Upper lobe of right lung (tissue), 1 donor: ENCODE data around the gene PRKN. TPM values are rescaled to one million over a fixed set of nuclear protein-coding genes. Genes with fewer than 3 reads are reported as not detected.

Source experiments
- ATAC-seq: fragments of 200-7000 bp; cut with Tn5 transposase; one replicate; pipeline ENCODE4 v1.9.1; 2020; ENCODE audit warnings: mild to moderate bottlenecking, moderate library complexity
- DNase-seq: peaks from one replicate; pipeline ENCODE4 v3.0.0-alpha.2; 2020
- H3K27ac ChIP-seq: fragments of 200-600 bp; one replicate; pipeline ENCODE4 v1.8.0; 2022
- H3K27me3 ChIP-seq: fragments of 200-600 bp; one replicate; pipeline ENCODE4 v1.8.0; 2022; ENCODE audit warnings: mild to moderate bottlenecking
- H3K36me3 ChIP-seq: fragments of 200-600 bp; one replicate; pipeline ENCODE4 v1.8.0; 2022
- H3K4me1 ChIP-seq: fragments of 200-600 bp; one replicate; pipeline ENCODE4 v1.8.0; 2022
- H3K4me3 ChIP-seq: fragments of 200-600 bp; one replicate; pipeline ENCODE4 v1.8.0; 2022; ENCODE audit warnings: mild to moderate bottlenecking
- H3K9me3 ChIP-seq: fragments of 200-600 bp; one replicate; pipeline ENCODE4 v1.8.0; 2022
- intact Hi-C: fragments of 100-400 bp; cut with DNase I; formaldehyde crosslinking; loops from one replicate; pipeline ENCODE4 v1.11.0; 2022
- total RNA-seq: library from RNA; stranded (reverse); fragmentation: NEBNext Ultra II Directional; extraction: Animal tissue kit (Norgen Biotek cat#: 25700); gene quantifications from one replicate; pipeline ENCODE4 v1.2.1, GENCODE V29; 2021
- TF ChIP-seq, protein P1 (sequence below): fragments of 200-600 bp; IDR thresholded peaks from one replicate; pipeline ENCODE4 v1.8.0; 2022; ENCODE audit warnings: antibody characterized with exemption
- donor health status: DM: no; HTN: yes; CAD: no; lungs with severe emphysema.

Gene PRKN
- total RNA-seq, 1 donor from 2014 or later: 2.7 TPM

DNA sequence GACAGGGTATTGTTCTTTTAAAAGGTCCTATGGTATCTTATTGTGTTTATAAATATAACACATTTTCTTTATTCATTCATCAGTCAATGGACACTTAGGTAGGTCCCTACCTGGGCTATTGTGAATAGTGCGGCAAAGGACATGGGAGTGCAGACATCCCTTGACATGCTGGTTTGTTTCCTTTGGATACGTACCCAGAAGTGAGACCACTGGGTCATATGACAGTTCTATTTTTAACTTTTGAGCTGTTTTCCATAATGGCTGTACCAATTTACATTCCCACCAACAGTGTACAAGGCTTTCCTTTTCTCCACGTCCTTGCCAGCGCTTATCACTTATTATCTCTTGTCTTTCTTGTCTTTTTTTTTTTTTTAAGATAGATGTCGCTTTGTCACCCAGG, 627.5 kb downstream of the PRKN start:
- H3K36me3 ChIP-seq: no peaks in the 10 kb centered on the region
- no peak for DNase-seq
- H3K27ac ChIP-seq: no peak overlapping the region
- H3K9me3 ChIP-seq: no peaks in the 10 kb centered on the region
- H3K27me3 ChIP-seq: no peaks in the 10 kb centered on the region
- no peak for ATAC-seq
- no peaks in the 10 kb centered on the region for H3K4me1 ChIP-seq
- no peak overlapping the region for H3K4me3 ChIP-seq
- intact Hi-C loops: no loop called here
- TF ChIP-seq, protein P1, sequence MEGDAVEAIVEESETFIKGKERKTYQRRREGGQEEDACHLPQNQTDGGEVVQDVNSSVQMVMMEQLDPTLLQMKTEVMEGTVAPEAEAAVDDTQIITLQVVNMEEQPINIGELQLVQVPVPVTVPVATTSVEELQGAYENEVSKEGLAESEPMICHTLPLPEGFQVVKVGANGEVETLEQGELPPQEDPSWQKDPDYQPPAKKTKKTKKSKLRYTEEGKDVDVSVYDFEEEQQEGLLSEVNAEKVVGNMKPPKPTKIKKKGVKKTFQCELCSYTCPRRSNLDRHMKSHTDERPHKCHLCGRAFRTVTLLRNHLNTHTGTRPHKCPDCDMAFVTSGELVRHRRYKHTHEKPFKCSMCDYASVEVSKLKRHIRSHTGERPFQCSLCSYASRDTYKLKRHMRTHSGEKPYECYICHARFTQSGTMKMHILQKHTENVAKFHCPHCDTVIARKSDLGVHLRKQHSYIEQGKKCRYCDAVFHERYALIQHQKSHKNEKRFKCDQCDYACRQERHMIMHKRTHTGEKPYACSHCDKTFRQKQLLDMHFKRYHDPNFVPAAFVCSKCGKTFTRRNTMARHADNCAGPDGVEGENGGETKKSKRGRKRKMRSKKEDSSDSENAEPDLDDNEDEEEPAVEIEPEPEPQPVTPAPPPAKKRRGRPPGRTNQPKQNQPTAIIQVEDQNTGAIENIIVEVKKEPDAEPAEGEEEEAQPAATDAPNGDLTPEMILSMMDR: no peak

GRCh38 chr6:162099685-162100084, 627.9 kb downstream of the PRKN start:
- ATAC-seq (peak; percentile 73), DNase-seq (peak; percentile 74)
- no peaks in the 10 kb centered on the region for H3K4me1 ChIP-seq
- TF ChIP-seq, protein P1: no peak
- intact Hi-C loops: no loop called here
- no peak overlapping the region for H3K4me3 ChIP-seq
- no peaks in the 10 kb centered on the region for H3K9me3 ChIP-seq
- H3K27ac ChIP-seq: no peak overlapping the region
- H3K36me3 ChIP-seq: no peaks in the 10 kb centered on the region
- no peaks in the 10 kb centered on the region for H3K27me3 ChIP-seq

- DNase-seq: no peak
- no peak for ATAC-seq
- Histone ChIP-seq H3K4me1 (no peaks in the 10 kb centered on the region), H3K9me3 (no peaks in the 10 kb centered on the region), H3K27ac (no peak overlapping the region), H3K27me3 (no peaks in the 10 kb centered on the region), H3K4me3 (no peak overlapping the region), H3K36me3 (no peaks in the 10 kb centered on the region)
- TF ChIP-seq, protein P1: no peak
- intact Hi-C loops: no loop called here
Measured at GRCh38 chr6:162092816-162093502, 634.6 kb downstream of the PRKN start.

- intact Hi-C loops: no loop called here
- no peak for ATAC-seq
- TF ChIP-seq, protein P1: no peak
Measured at GRCh38 chr6:162090734-162091133, 636.8 kb downstream of the PRKN start.

GRCh38 chr6:162088091-162088490, 639.5 kb downstream of the PRKN start:
- TF ChIP-seq, protein P1: no peak
- H3K27ac ChIP-seq: no peak overlapping the region
- no peaks in the 10 kb centered on the region for H3K36me3 ChIP-seq
- H3K4me3 ChIP-seq: no peak overlapping the region
- intact Hi-C loops: no loop called here
- ATAC-seq (no peak), DNase-seq (no peak)
- H3K4me1 ChIP-seq: no peaks in the 10 kb centered on the region
- no peaks in the 10 kb centered on the region for H3K27me3 ChIP-seq
- H3K9me3 ChIP-seq: no peaks in the 10 kb centered on the region

More at GRCh38 chr6:162090734-162091133, 636.8 kb downstream of the PRKN start:
- Histone ChIP-seq H3K4me1 (no peaks in the 10 kb centered on the region), H3K4me3 (no peak overlapping the region), H3K9me3 (no peaks in the 10 kb centered on the region), H3K27me3 (no peaks in the 10 kb centered on the region), H3K36me3 (no peaks in the 10 kb centered on the region), H3K27ac (no peak overlapping the region)
- DNase-seq: no peak
